ENCODE data around the gene PRDM16.

The PRDM16 gene

GRCh38 chr1:3442901-3443300 lies 373.9 kb downstream of the PRDM16 start:
- DNase-seq (ENCODE audit: low read depth), result no peak
- TF ChIP-seq CTCF (conservative IDR thresholded peaks at IDR 0.05; ENCODE audit: low read depth, low read length), result no peak

GRCh38 chr1:3443807-3444206 lies 374.8 kb downstream of the PRDM16 start:
- no peak for TF ChIP-seq CTCF (conservative IDR thresholded peaks at IDR 0.05; ENCODE audit: low read depth, low read length)
- H3K4me3 ChIP-seq (ENCODE audit: low read depth, low read length), result no peak overlapping the region

More at GRCh38 chr1:3442901-3443300, 373.9 kb downstream of the PRDM16 start:
- no peak overlapping the region for H3K4me3 ChIP-seq (ENCODE audit: low read depth, low read length)

GRCh38 chr1:3444298-3444697 lies 375.3 kb downstream of the PRDM16 start:
- no peak for DNase-seq (ENCODE audit: low read depth)
- no peak overlapping the region for H3K4me3 ChIP-seq (ENCODE audit: low read depth, low read length)
- TF ChIP-seq CTCF (conservative IDR thresholded peaks at IDR 0.05; ENCODE audit: low read depth, low read length), result no peak

More at GRCh38 chr1:3443807-3444206, 374.8 kb downstream of the PRDM16 start:
- no peak for DNase-seq (ENCODE audit: low read depth)

DNA sequence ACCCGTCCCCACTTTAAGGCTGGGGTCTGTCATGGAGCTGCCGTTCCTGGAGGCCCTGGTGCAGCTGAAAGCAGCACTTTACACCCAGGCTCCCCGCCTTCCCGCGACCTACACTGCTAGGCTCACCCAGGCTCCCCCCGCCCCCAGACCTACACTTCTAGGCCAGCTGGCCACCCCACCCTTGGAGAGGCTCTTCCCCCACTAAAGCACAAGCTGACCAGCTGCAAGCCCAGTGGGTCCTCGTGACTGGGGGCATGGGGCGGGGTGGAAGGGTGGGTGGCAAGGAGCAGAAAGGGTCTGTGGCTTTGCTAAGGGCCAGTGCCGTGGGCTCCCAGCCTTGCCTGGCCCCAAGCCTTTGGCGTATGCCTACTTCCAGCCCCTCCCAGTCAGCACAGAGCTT lies 375.7 kb downstream of the PRDM16 start:
- H3K4me3 ChIP-seq (ENCODE audit: low read depth, low read length), result no peak overlapping the region
- TF ChIP-seq CTCF (conservative IDR thresholded peaks at IDR 0.05; ENCODE audit: low read depth, low read length), result no peak
- DNase-seq (ENCODE audit: low read depth), result no peak

- no peak overlapping the region for H3K4me3 ChIP-seq (ENCODE audit: low read depth, low read length)
- no peak for TF ChIP-seq CTCF (conservative IDR thresholded peaks at IDR 0.05; ENCODE audit: low read depth, low read length)
- DNase-seq (ENCODE audit: low read depth), result no peak
Measured at GRCh38 chr1:3450202-3450863, 381.3 kb downstream of the PRDM16 start.

- H3K4me3 ChIP-seq (ENCODE audit: low read depth, low read length), result no peak overlapping the region
- DNase-seq (ENCODE audit: low read depth), result no peak
- TF ChIP-seq CTCF (conservative IDR thresholded peaks at IDR 0.05; ENCODE audit: low read depth, low read length), result no peak
Measured at GRCh38 chr1:3450983-3451382, 382.0 kb downstream of the PRDM16 start.

Measured in choroid plexus epithelial cell (primary cell).